ENCODE data around the gene JPT2. TPM values are rescaled to one million over a fixed set of nuclear protein-coding genes. Genes with fewer than 3 reads are reported as not detected.
"Not testable (repeated sequence)": the region's sequence is repeated elsewhere in the genome, so short reads cannot be mapped to it uniquely, and the experiment has no call there.

Gene JPT2
- polyA plus RNA-seq, 2 of the 4 experiments (the other 2 are of a cell fraction), result 97.6 to 139 TPM

DNA sequence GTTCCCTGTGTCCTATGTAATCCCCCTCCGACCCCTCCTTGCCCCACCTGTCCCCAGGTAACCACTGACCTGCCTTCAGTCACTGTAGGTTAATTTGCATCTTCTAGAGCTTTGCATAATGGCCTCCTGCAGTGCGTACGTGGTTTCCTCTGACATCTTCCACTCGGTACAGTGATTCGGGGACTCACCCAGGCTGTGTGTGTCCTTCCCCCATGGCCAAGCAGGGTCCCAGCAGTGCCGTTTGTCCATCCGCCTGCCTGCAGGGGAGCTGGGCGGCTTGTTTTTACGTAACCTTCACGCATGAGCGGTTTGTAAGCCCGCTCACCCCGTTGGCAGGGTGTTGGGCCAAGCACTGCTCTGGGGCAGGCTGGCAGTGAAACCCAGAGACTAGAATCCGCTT is 35.9 kb downstream of the JPT2 start (continued):
- TF ChIP-seq, protein P1, sequence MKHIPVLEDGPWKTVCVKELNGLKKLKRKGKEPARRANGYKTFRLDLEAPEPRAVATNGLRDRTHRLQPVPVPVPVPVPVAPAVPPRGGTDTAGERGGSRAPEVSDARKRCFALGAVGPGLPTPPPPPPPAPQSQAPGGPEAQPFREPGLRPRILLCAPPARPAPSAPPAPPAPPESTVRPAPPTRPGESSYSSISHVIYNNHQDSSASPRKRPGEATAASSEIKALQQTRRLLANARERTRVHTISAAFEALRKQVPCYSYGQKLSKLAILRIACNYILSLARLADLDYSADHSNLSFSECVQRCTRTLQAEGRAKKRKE (CRISPR knock-in tag; IDR thresholded peaks at IDR 0.05; ENCODE audit: low read depth), result no peak

DNA sequence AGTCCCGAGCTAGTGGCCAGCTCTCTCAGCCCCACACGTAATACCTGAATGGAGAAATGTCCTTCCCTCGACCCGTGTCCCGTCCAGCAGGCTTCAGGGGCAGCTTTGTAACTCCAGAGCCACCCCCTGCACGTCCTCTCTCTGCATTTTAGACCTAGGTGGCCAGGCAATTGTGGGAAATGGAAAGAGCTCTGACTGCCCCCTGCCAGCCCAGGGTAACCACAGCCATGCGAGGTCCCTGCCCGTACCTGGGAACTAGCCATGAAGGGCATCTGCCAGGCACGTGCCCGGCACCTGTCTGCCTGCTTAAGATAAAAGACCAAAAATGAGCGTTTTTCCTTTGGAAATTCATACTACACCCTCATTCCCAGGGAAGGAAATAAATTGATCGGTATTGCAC is 37.1 kb downstream of the JPT2 start:
- CTCF ChIA-PET, result interaction anchor here (1.2 to 1.5 kb wide), 3 partner anchors 9 to 43 kb away, joined by 4 to 7 read pairs (median 6); partner anchors contain the start of gene MAPK8IP3
- no peak for TF ChIP-seq RCOR1 (IDR thresholded peaks at IDR 0.05; ENCODE audit: low read depth, low read length)
- ATAC-seq (no peak), DNase-seq (ENCODE audit: low read depth in 1 of 2, low spot score in 1 of 2) (no peak), FAIRE-seq (no peak)
- Histone ChIP-seq H3K4me1 (peaks cover 18% of the 10 kb centered on the region), H3K27ac (no peak overlapping the region), H3K9me3 (no peaks in the 10 kb centered on the region), H3K4me2 (no peak overlapping the region), H3K4me3 (no peak overlapping the region)
- WGBS (ENCODE audit: missing lambda C conversion rate), result 92% methylated on average over 12 of the region's 12 CpGs
- POLR2A ChIA-PET, result interaction anchor here (0.7 kb wide), 1 partner anchor 12 kb away, joined by 4 read pairs; no protein-coding TSS in a partner anchor

DNA sequence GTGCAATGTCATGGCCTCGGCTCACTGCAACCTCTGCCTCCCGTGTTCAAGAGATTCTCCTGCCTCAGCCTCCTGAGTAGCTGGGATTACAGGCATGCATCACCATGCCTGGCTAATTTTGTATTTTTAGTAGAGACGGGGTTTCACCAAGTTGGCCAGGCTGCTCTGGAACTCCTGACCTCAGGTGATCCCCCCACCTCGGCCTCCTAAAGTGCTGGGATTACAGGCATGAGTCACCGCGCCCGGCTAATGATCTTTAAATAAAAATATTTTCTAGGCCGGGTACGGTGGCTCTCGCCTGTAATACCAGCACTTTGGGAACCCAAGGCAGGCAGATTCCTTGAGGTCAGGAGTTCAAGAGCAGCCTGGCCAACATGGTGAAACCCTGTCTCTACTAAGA is 40.2 kb downstream of the JPT2 start:
- H3K4me2 ChIP-seq; H3K4me3 ChIP-seq; H3K9me3 ChIP-seq; CTCF ChIA-PET; DNase-seq (ENCODE audit: low read depth in 1 of 2, low spot score in 1 of 2); ATAC-seq; FAIRE-seq; POLR2A ChIA-PET; TF ChIP-seq FOSL2 (IDR thresholded peaks at IDR 0.05): not testable (repeated sequence)
- TF ChIP-seq FOSL2 (CRISPR knock-in tag; IDR thresholded peaks at IDR 0.05), result peak; percentile 32; the same call in 1 of the 2 replicates
- Histone ChIP-seq H3K4me1 (peaks cover 38% of the 10 kb centered on the region), H3K27ac (peak overlapping the region in 1 of 2 experiments; percentile 23; a peak in 2 of 6 replicates)
- 54% methylated on average over 10 of the region's 10 CpGs for WGBS (ENCODE audit: missing lambda C conversion rate)

GRCh38 chr16:1719559-1720229 is 41.6 kb downstream of the JPT2 start:
- FAIRE-seq, H3K9me3 ChIP-seq, H3K4me3 ChIP-seq, CTCF ChIA-PET, POLR2A ChIA-PET: not testable (repeated sequence)
- Histone ChIP-seq H3K4me2 (peak overlapping the region; percentile 41; the same call in 1 of the 3 replicates), H3K27ac (peak overlapping the region; percentile 5 to 7; a peak in 2 of 6 replicates), H3K4me1 (peaks cover 44% of the 10 kb centered on the region)
- peak in 1 of 2 experiments; percentile 71 for DNase-seq (ENCODE audit: low read depth in 1 of 2, low spot score in 1 of 2)
- peak in 1 of 2 experiments; percentile 42; a peak in 2 of 6 replicates for ATAC-seq
- TF ChIP-seq CEBPB (IDR thresholded peaks at IDR 0.05), result peak; percentile 21 to 85; a peak in 2 of 4 replicates
- TF ChIP-seq GATA3 (IDR thresholded peaks at IDR 0.05; ENCODE audit: borderline replicate concordance), result peak; percentile 47; the same call in 1 of the 2 replicates
- WGBS (ENCODE audit: missing lambda C conversion rate), result 70% methylated on average over 12 of the region's 12 CpGs

DNA sequence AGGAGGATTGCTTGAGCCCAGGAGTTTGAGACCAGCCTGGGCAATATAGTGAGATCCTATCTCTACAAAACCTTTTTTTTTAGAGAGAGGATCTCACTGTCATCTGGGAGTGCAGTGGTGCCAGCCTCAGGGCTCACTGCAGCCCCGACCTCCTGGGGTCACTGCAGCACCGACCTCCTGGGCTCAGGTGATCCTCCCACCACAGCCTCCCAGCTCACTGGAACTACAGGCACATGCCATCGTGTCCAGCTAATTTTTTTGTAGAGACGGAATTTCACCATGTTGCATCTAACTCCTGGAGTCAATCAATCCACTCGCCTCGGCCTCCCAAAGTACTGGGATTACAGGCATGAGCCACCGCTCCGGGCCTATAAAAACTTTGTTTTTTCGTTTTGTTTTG is 43.3 kb downstream of the JPT2 start:
- FAIRE-seq (no peak), DNase-seq (ENCODE audit: low read depth in 1 of 2, low spot score in 1 of 2) (no peak), ATAC-seq (no peak)
- TF ChIP-seq MYC (IDR thresholded peaks at IDR 0.05; ENCODE audit: borderline replicate concordance, low read length) (no peak), ZSCAN20 (CRISPR knock-in tag; IDR thresholded peaks at IDR 0.05) (no peak), FOSL2 (IDR thresholded peaks at IDR 0.05) (no peak), FOSL2 (CRISPR knock-in tag; IDR thresholded peaks at IDR 0.05) (no peak), NR3C1 (IDR thresholded peaks at IDR 0.05) (no peak), CHD4 (IDR thresholded peaks at IDR 0.05; ENCODE audit: borderline replicate concordance) (no peak), MAZ (IDR thresholded peaks at IDR 0.05; ENCODE audit: borderline replicate concordance, low read depth, low read length) (no peak), HDAC2 (IDR thresholded peaks at IDR 0.05) (no peak), ESRRA (IDR thresholded peaks at IDR 0.05; ENCODE audit: borderline replicate concordance, low read length) (no peak), GATA3 (IDR thresholded peaks at IDR 0.05; ENCODE audit: borderline replicate concordance) (no peak), BHLHE40 (IDR thresholded peaks at IDR 0.05; ENCODE audit: low read depth, low read length) (no peak)
- TF ChIP-seq, protein P2, sequence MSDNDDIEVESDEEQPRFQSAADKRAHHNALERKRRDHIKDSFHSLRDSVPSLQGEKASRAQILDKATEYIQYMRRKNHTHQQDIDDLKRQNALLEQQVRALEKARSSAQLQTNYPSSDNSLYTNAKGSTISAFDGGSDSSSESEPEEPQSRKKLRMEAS (IDR thresholded peaks at IDR 0.05), result no peak
- Histone ChIP-seq H3K9me3 (no peaks in the 10 kb centered on the region), H3K4me3 (no peak overlapping the region), H3K4me1 (peaks cover 44% of the 10 kb centered on the region), H3K4me2 (peak overlapping the region; percentile 55), H3K27ac (peak overlapping the region; percentile 71 to 86)
- ChIA-PET POLR2A (interaction anchor here (0.9 kb wide), 1 partner anchor 49 kb away, joined by 3 read pairs; no protein-coding TSS in a partner anchor), CTCF (interaction anchor here (0.7 to 1.1 kb wide), 3 partner anchors 20 to 358 kb away, joined by 3 to 4 read pairs (median 3); no protein-coding TSS in a partner anchor)
- WGBS (ENCODE audit: missing lambda C conversion rate), result 90% methylated on average over 9 of the region's 9 CpGs
